ENCODE results near the gene IER3. TPM values are rescaled to one million over a fixed set of nuclear protein-coding genes. Genes with fewer than 3 reads are reported as not detected.

IER3 gene
- total and polyA plus RNA-seq, 2 of the 13 experiments (the other 11 are each of a cell fraction or from before 2014, with no cell fraction given) = 51.1 to 131 TPM

- TF ChIP-seq HNRNPH1 (optimal IDR thresholded peaks at IDR 0.05; ENCODE audit: low read depth, low read length) = peak; percentile 0
- 0 out of 2 replicates have a peak, but pooled peaks have one; percentile 4 for TF ChIP-seq ZBTB7A (CRISPR knock-in tag; IDR thresholded peaks at IDR 0.05)
- no peak for TF ChIP-seq ZNF44 (CRISPR knock-in tag; IDR thresholded peaks at IDR 0.05)
- TF ChIP-seq, protein P1, sequence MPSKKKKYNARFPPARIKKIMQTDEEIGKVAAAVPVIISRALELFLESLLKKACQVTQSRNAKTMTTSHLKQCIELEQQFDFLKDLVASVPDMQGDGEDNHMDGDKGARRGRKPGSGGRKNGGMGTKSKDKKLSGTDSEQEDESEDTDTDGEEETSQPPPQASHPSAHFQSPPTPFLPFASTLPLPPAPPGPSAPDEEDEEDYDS (CRISPR knock-in tag; IDR thresholded peaks at IDR 0.05) = no peak
- TF ChIP-seq KAT8 (CRISPR knock-in tag; IDR thresholded peaks at IDR 0.05) = no peak
- 0 out of 2 replicates have a peak, but pooled peaks have one; percentile 11 for TF ChIP-seq ARNTL (CRISPR knock-in tag; IDR thresholded peaks at IDR 0.05)
- 0 out of 2 replicates have a peak, but pooled peaks have one; percentile 21 for TF ChIP-seq NCOR1 (IDR thresholded peaks at IDR 0.05; ENCODE audit: borderline replicate concordance, low read length)
- TF ChIP-seq KDM5B (CRISPR knock-in tag; IDR thresholded peaks at IDR 0.05; ENCODE audit: borderline replicate concordance) = no peak
- TF ChIP-seq MED1 (CRISPR knock-in tag; IDR thresholded peaks at IDR 0.05) = no peak
- no peak for TF ChIP-seq PHB2 (IDR thresholded peaks at IDR 0.05; ENCODE audit: partially characterized antibody)
- no peak for TF ChIP-seq TBX2 (CRISPR knock-in tag; IDR thresholded peaks at IDR 0.05; ENCODE audit: borderline replicate concordance)
- no peak for TF ChIP-seq SMC3 (IDR thresholded peaks at IDR 0.05; ENCODE audit: low read length)
- 0 out of 2 replicates have a peak, but pooled peaks have one; percentile 29 for TF ChIP-seq ZNF615 (CRISPR knock-in tag; IDR thresholded peaks at IDR 0.05; ENCODE audit: borderline replicate concordance)
- TF ChIP-seq TAF15 (IDR thresholded peaks at IDR 0.05; ENCODE audit: low read depth, low read length, poor library complexity, severe bottlenecking) = no peak
- TF ChIP-seq IRX3 (CRISPR knock-in tag; IDR thresholded peaks at IDR 0.05; ENCODE audit: borderline replicate concordance, low read depth) = no peak
- TF ChIP-seq NRL (CRISPR knock-in tag; IDR thresholded peaks at IDR 0.05; ENCODE audit: borderline replicate concordance) = no peak
- no peak for TF ChIP-seq ZNF577 (CRISPR knock-in tag; IDR thresholded peaks at IDR 0.05; ENCODE audit: borderline replicate concordance, low read depth)
- TF ChIP-seq, protein P2, sequence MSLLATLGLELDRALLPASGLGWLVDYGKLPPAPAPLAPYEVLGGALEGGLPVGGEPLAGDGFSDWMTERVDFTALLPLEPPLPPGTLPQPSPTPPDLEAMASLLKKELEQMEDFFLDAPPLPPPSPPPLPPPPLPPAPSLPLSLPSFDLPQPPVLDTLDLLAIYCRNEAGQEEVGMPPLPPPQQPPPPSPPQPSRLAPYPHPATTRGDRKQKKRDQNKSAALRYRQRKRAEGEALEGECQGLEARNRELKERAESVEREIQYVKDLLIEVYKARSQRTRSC (CRISPR knock-in tag; IDR thresholded peaks at IDR 0.05; ENCODE audit: low read depth) = 0 out of 2 replicates have a peak, but pooled peaks have one; percentile 10
- TF ChIP-seq ZBTB8A (CRISPR knock-in tag; IDR thresholded peaks at IDR 0.05; ENCODE audit: borderline replicate concordance, low read depth) = 0 out of 2 replicates have a peak, but pooled peaks have one; percentile 15
- peak; percentile 36; the same call in 1 of the 2 replicates for TF ChIP-seq RNF219 (CRISPR knock-in tag; IDR thresholded peaks at IDR 0.05)
- peak; percentile 2; the same call in 1 of the 2 replicates for TF ChIP-seq HDAC1 (CRISPR knock-in tag; IDR thresholded peaks at IDR 0.05)
- TF ChIP-seq CBX5 (CRISPR knock-in tag; IDR thresholded peaks at IDR 0.05; ENCODE audit: borderline replicate concordance) = no peak
- no peak for TF ChIP-seq ZNF724P (CRISPR knock-in tag; IDR thresholded peaks at IDR 0.05; ENCODE audit: borderline replicate concordance)
- peak; percentile 10; the same call in 1 of the 2 replicates for TF ChIP-seq ZNF280D (CRISPR knock-in tag; IDR thresholded peaks at IDR 0.05)
These were observed 25.6 kb upstream of the IER3 start (continued) for GRCh38 chr6:30769853-30770524.
